Activated CD8-positive, alpha-beta T cell treated with anti-CD3 and anti-CD28 coated beads, Interleukin-2, amount 10 ng/mL, durations not matched to agents 7 days and 5 days (primary cell): Measurements from ENCODE around the gene GRK5. TPM values are rescaled to one million over a fixed set of nuclear protein-coding genes. Genes with fewer than 3 reads are reported as not detected.
A peak's percentile ranks its signal among the peaks of the same experiment; 100 is the strongest.
"Not testable (repeated sequence)": the region's sequence is repeated elsewhere in the genome, so short reads cannot be mapped to it uniquely, and the experiment has no call there.

Experiments used
- ATAC-seq: fragments of 150-1000 bp; cut with Tn5 transposase; one replicate; pipeline ENCODE4 v1.10.0; 2021; ENCODE audit warnings: moderate library complexity
- CTCF ChIA-PET: fragments of 350-600 bp; sonication (Branson Sonifier 250); formaldehyde crosslinking; loops from one replicate; lab custom pipeline; 2021; ENCODE audit warnings: antibody characterized with exemption; lab: Charles Lee
- POLR2A ChIA-PET: fragments of 350-600 bp; sonication (Branson Sonifier 250); formaldehyde crosslinking; loops from one replicate; lab custom pipeline; 2021; ENCODE audit warnings: antibody characterized with exemption; lab: Charles Lee
- DNase-seq: peaks from one replicate; pipeline ENCODE4 v3.0.0-alpha.2; 2020
- H3K27ac Mint-ChIP-seq: one replicate; pipeline ENCODE4 v1.8.0; 2021; ENCODE audit warnings: mild to moderate bottlenecking, mixed read lengths
- H3K27me3 Mint-ChIP-seq: one replicate; pipeline ENCODE4 v1.8.0; 2021; ENCODE audit warnings: low read depth, mixed read lengths
- H3K36me3 Mint-ChIP-seq: one replicate; pipeline ENCODE4 v1.8.0; 2021; ENCODE audit warnings: low read depth, mixed read lengths
- H3K4me1 Mint-ChIP-seq: one replicate; pipeline ENCODE4 v1.8.0; 2021; ENCODE audit warnings: low read depth, mixed read lengths
- H3K4me3 Mint-ChIP-seq: one replicate; pipeline ENCODE4 v1.8.0; 2021; ENCODE audit warnings: mild to moderate bottlenecking, mixed read lengths
- H3K9me3 Mint-ChIP-seq: one replicate; pipeline ENCODE4 v1.8.0; 2022; ENCODE audit warnings: mixed read lengths; ENCODE audit not compliant: insufficient read depth
- total RNA-seq, 2 experiments: library from RNA; stranded (reverse); gene quantifications; one replicate each; pipeline ENCODE4 v1.2.3, GENCODE V29; 2021

Gene GRK5
- total RNA-seq, 2 experiments from 2014 or later = 16.9 to 17.6 TPM

DNA sequence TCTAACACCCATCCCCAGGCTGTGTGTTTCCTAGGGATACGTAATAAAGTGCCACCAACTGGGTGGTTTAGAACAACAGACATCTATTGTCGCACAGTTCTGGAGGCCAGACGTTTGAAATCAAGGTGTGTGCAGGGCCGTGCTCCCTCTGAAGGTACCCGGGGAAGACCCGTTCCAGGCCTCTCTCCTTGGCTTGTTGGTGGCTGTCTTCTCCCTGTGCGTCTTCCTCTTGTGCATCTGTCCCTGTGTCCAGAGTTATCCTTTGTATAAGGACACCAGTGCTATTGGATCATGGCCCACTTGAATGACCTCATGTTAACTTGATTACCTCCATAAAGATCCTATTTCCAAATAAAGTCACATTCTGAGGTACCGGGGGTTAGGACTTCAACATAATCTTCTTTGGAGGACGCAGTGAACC lies 15.6 kb downstream of the GRK5 start:
- no peaks in the 10 kb centered on the region for H3K36me3 Mint-ChIP-seq
- no peaks in the 10 kb centered on the region for H3K27me3 Mint-ChIP-seq
- POLR2A ChIA-PET = interaction anchor here (0.6 kb wide), 1 partner anchor 14 kb away, joined by 3 read pairs; no protein-coding TSS in a partner anchor
- H3K4me3 Mint-ChIP-seq = no peak overlapping the region
- ATAC-seq (no peak), DNase-seq (no peak)
- H3K4me1 Mint-ChIP-seq = no peaks in the 10 kb centered on the region
- H3K9me3 Mint-ChIP-seq = no peaks in the 10 kb centered on the region
- H3K27ac Mint-ChIP-seq = no peak overlapping the region
- CTCF ChIA-PET = interaction anchor here (1.2 kb wide), 1 partner anchor 14 kb away, joined by 7 read pairs; no protein-coding TSS in a partner anchor

DNA sequence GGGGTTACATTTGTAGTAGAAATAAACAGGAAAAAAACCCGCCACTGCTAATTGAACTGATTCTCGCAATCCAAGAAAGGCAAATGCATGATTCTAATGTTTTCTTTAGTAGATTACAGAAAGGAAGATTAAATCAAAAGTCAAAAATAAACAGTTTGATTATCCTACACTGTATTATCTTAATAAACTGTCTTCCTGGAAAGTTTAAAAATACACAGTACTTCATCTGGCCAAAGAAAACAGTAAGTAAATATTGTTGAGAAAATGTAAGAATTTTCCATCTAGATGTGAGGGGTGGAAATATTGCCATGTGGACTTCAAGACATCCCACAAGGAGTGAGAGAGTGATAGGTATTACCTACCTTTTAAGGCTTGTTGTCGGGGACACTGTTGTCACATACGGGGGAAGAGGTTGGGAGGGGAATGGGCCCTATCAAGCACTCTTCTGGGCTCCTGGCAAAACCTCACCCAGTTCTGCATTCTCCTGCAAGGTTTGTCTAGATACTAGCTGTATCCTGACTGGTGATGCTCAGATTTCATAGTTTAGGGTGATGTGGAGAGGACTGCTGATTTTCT lies 17.8 kb downstream of the GRK5 start:
- POLR2A ChIA-PET = no interaction called here
- CTCF ChIA-PET = interaction anchor here (0.8 kb wide), 1 partner anchor 16 kb away, joined by 3 read pairs; no protein-coding TSS in a partner anchor
- DNase-seq = no peak
- no peak overlapping the region for H3K4me3 Mint-ChIP-seq
- no peaks in the 10 kb centered on the region for H3K27me3 Mint-ChIP-seq
- H3K27ac Mint-ChIP-seq = no peak overlapping the region
- no peaks in the 10 kb centered on the region for H3K4me1 Mint-ChIP-seq
- no peak for ATAC-seq
- H3K9me3 Mint-ChIP-seq = no peaks in the 10 kb centered on the region
- H3K36me3 Mint-ChIP-seq = peaks cover under 1% of the 10 kb centered on the region

- ATAC-seq = no peak
- Mint-ChIP-seq H3K27ac (no peak overlapping the region), H3K9me3 (peaks cover 12% of the 10 kb centered on the region), H3K4me3 (no peak overlapping the region), H3K36me3 (peaks cover 17% of the 10 kb centered on the region), H3K4me1 (peaks cover 10% of the 10 kb centered on the region), H3K27me3 (no peaks in the 10 kb centered on the region)
- POLR2A ChIA-PET = no interaction called here
- no peak for DNase-seq
- CTCF ChIA-PET = no interaction called here
These were observed 20.5 kb downstream of the GRK5 start for GRCh38 chr10:119227825-119228224.

GRCh38 chr10:119231654-119232053 lies 24.3 kb downstream of the GRK5 start:
- Mint-ChIP-seq H3K9me3 (peaks cover 12% of the 10 kb centered on the region), H3K4me3 (no peak overlapping the region), H3K27me3 (no peaks in the 10 kb centered on the region), H3K36me3 (peaks cover 21% of the 10 kb centered on the region), H3K27ac (no peak overlapping the region), H3K4me1 (peaks cover 24% of the 10 kb centered on the region)
- CTCF ChIA-PET = interaction anchor here (2.4 kb wide), 1 partner anchor 33 kb away, joined by 9 read pairs; no protein-coding TSS in a partner anchor
- ATAC-seq (no peak), DNase-seq (no peak)
- POLR2A ChIA-PET = no interaction called here

DNA sequence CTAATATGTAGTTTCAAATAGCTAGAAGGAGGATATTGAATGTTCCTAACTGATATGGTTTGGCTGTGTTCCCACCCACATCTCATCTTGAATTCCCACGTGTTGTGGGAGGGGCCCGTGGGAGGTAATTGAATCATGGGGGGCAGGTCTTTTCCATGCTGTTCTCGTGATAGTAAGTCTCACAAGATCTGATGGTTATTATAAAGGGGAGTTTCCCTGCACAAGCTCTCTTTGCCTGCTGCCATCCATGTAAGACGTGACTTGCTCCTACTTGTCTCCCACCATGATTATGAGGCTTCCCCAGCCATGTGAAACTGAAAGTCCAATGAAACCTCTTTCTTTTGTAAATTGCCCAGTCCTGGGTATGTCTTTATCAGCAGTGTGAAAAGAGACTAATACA lies 25.1 kb downstream of the GRK5 start:
- POLR2A ChIA-PET = not testable (repeated sequence)
- H3K36me3 Mint-ChIP-seq = peaks cover 21% of the 10 kb centered on the region

DNA sequence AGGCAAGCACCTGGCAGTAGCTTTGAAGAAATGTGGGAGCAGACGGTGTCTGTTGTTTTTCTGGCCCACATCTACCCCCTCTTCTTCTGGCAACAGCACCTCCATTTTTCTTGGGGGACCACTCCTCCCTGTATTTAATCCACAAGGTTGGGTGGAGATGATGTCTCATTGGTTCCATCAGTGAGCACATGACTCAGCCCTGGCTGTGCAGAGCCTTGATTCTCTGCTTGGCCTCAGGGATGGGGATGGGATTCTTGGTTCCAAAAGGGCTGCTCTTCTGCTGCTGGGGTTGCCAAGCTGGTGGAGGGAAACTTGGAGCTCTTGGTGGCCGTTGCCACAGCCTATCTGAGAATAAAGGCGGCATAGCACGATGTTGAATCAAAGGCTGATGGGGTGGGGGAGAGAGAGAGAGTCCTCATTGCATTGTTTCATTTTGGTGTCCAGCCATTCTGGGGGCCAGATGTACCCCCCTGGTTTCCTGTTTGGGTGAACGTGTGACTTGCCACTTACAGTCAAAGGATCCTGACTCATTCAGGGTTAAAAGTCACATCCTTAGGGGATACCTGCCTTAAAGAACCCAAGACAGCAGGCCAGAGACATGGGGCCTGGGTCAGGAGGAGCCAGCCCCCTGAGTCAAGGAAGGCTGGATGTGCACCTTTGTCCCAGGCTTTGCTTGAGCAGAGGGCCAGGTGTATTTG lies 25.9 kb downstream of the GRK5 start:
- peak; percentile 24 for ATAC-seq

More for the DNA sequence above, 25.1 kb downstream of the GRK5 start:
- H3K4me3 Mint-ChIP-seq, ATAC-seq, H3K27ac Mint-ChIP-seq, H3K27me3 Mint-ChIP-seq, DNase-seq: not testable (repeated sequence)
- CTCF ChIA-PET = interaction anchor here (0.7 to 2.4 kb wide), 5 partner anchors 14 to 93 kb away, joined by 3 to 9 read pairs (median 3); no protein-coding TSS in a partner anchor
- H3K9me3 Mint-ChIP-seq = peaks cover 12% of the 10 kb centered on the region
- peaks cover 32% of the 10 kb centered on the region for H3K4me1 Mint-ChIP-seq

DNA sequence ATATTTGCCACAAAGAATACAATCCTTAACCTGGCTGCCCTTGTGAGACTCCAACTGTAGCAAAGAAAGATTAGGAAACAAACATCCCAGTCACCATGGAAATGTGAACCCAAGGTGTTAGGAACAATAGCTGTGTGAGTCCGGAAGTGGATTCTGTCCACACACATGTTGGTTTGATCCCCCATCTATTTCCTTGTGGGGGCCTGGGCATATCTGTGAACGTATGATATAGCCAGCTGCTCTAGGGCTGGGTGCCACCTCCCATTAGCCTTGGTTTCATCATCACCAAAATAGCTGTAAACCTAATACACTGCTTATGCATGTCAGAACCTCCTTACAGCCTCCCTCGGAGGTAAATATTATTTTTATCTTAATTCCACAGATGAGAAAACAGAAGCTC lies 26.4 kb downstream of the GRK5 start:
- peaks cover 12% of the 10 kb centered on the region for H3K9me3 Mint-ChIP-seq
- H3K4me3 Mint-ChIP-seq = no peak overlapping the region
- peaks cover 21% of the 10 kb centered on the region for H3K36me3 Mint-ChIP-seq
- peaks cover 42% of the 10 kb centered on the region for H3K4me1 Mint-ChIP-seq
- ATAC-seq = no peak
- ChIA-PET CTCF (interaction anchor here (0.9 to 2.4 kb wide), 4 partner anchors 9 to 37 kb away, joined by 3 to 9 read pairs (median 4); no protein-coding TSS in a partner anchor), POLR2A (no interaction called here)
- H3K27me3 Mint-ChIP-seq = no peaks in the 10 kb centered on the region
- DNase-seq = no peak
- H3K27ac Mint-ChIP-seq = no peak overlapping the region

More for the DNA sequence above, 25.9 kb downstream of the GRK5 start:
- DNase-seq = no peak
- Mint-ChIP-seq H3K4me3 (no peak overlapping the region), H3K4me1 (peaks cover 40% of the 10 kb centered on the region), H3K9me3 (peaks cover 12% of the 10 kb centered on the region), H3K27ac (no peak overlapping the region), H3K36me3 (peaks cover 21% of the 10 kb centered on the region), H3K27me3 (no peaks in the 10 kb centered on the region)
- ChIA-PET POLR2A (no interaction called here), CTCF (interaction anchor here (0.9 to 2.4 kb wide), 5 partner anchors 9 to 93 kb away, joined by 3 to 9 read pairs (median 3); no protein-coding TSS in a partner anchor)

- no peaks in the 10 kb centered on the region for H3K27me3 Mint-ChIP-seq
- no peak overlapping the region for H3K4me3 Mint-ChIP-seq
- ATAC-seq (no peak), DNase-seq (no peak)
- H3K4me1 Mint-ChIP-seq = peaks cover 42% of the 10 kb centered on the region
- POLR2A ChIA-PET = no interaction called here
- peak overlapping the region; percentile 67 for H3K27ac Mint-ChIP-seq
- H3K9me3 Mint-ChIP-seq = peaks cover 12% of the 10 kb centered on the region
- CTCF ChIA-PET = no interaction called here
- H3K36me3 Mint-ChIP-seq = peaks cover 20% of the 10 kb centered on the region
These were observed 28.0 kb downstream of the GRK5 start for GRCh38 chr10:119235356-119235755.

DNA sequence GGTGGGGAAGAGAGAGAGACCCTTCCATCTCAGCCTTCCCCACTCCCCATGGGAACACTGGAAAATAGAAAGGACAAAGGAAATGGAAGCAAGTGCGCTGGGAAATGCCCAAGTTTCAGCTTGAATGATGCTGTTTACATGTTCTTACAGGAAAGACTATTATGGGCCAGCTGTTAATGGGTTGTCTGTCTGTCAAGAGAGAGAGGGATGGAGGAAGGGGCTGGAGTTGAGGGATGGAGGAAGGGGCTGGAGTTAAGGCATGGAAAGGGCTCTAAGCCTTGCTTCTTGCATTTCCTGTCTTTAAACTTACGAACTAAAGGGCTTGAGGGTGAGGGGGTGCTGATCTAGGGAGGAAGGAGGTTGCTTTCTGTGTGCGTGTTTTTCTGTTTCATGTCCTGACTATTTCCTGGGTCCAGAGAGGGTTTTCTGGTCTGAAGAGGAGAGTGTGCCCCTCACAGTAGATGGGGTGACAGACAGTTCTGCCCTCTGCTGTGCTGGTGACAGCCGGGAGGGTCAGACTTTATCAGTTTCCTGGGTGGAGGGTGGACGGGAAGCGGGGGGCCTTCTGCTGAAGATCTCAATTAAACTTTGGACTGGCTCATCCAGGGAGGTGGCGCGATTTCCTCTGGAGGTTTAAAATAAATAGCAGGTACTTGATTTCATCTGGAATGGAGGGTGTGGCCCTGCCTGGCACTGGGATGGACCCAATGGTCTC lies 30.5 kb downstream of the GRK5 start:
- Mint-ChIP-seq H3K27me3 (no peaks in the 10 kb centered on the region), H3K4me1 (peaks cover 32% of the 10 kb centered on the region), H3K27ac (peak overlapping the region; percentile 80), H3K9me3 (no peaks in the 10 kb centered on the region), H3K4me3 (no peak overlapping the region), H3K36me3 (peaks cover 5% of the 10 kb centered on the region)
- ChIA-PET CTCF (interaction anchor here (0.9 kb wide), 1 partner anchor 68 kb away, joined by 3 read pairs; no protein-coding TSS in a partner anchor), POLR2A (interaction anchor here (0.8 kb wide), 1 partner anchor 158 kb away, joined by 5 read pairs; no protein-coding TSS in a partner anchor)
- ATAC-seq (no peak), DNase-seq (no peak)

- Mint-ChIP-seq H3K36me3 (peaks cover 1% of the 10 kb centered on the region), H3K4me3 (no peak overlapping the region), H3K27ac (no peak overlapping the region), H3K4me1 (peaks cover 25% of the 10 kb centered on the region), H3K9me3 (no peaks in the 10 kb centered on the region), H3K27me3 (no peaks in the 10 kb centered on the region)
- ChIA-PET POLR2A (no interaction called here), CTCF (no interaction called here)
- DNase-seq = no peak
- no peak for ATAC-seq
These were observed 31.2 kb downstream of the GRK5 start for GRCh38 chr10:119238577-119238976.

- H3K36me3 Mint-ChIP-seq, DNase-seq, H3K9me3 Mint-ChIP-seq, H3K4me3 Mint-ChIP-seq, ATAC-seq, POLR2A ChIA-PET, H3K27ac Mint-ChIP-seq, H3K27me3 Mint-ChIP-seq: not testable (repeated sequence)
- CTCF ChIA-PET = interaction anchor here (0.8 kb wide), 1 partner anchor 33 kb away, joined by 3 read pairs; no protein-coding TSS in a partner anchor
- H3K4me1 Mint-ChIP-seq = peaks cover 23% of the 10 kb centered on the region
These were observed 31.6 kb downstream of the GRK5 start for GRCh38 chr10:119239015-119239414.
